Right lobe of liver (tissue), 4 donors: ENCODE data around the gene KLK11.

Source experiments
- POLR2A ChIP-seq: fragments of 450-650 bp; IDR thresholded peaks from one replicate; pipeline ENCODE4 v1.6.1; 2017; ENCODE audit warnings: antibody characterized with exemption, mild to moderate bottlenecking
- TF ChIP-seq, protein P1 (sequence below), 4 donors: fragments of 200-600 bp in 3 of 4; fragments of 450-650 bp in 1 of 4; IDR thresholded peaks; one replicate each; pipeline versions ENCODE4 v1.5.1 to v1.8.0; 2016 to 2022; ENCODE audit warnings: antibody characterized with exemption in 4 of 4, mild to moderate bottlenecking in 2 of 4
- donor health status: DM: no; HTN: no; CAD: no.
- donor health status: DM: no; HTN: no; CAD: no.
- donor health status: DM: no; HTN: yes; CAD: no.

DNA sequence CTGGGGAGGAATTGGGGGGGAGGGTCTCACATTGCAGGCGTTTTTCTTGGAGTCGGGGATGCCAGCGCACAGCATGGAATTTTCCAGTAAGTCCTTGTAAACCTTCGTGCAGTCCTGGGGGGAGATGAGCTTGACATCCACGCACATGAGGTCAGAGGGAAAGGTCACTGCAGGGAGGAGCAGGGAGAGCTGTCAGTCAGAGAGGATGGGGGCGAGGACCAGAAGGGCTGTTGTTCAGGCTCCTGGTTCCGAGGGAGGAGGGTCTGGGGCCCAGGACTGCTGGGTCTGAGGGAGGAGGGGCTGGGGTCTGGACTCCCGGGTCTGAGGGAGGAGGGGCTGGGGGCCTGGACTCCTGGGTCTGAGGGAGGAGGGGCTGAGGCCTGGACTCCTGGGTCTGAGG lies 46.7 kb downstream of the KLK11 start:
- TF ChIP-seq, protein P1, sequence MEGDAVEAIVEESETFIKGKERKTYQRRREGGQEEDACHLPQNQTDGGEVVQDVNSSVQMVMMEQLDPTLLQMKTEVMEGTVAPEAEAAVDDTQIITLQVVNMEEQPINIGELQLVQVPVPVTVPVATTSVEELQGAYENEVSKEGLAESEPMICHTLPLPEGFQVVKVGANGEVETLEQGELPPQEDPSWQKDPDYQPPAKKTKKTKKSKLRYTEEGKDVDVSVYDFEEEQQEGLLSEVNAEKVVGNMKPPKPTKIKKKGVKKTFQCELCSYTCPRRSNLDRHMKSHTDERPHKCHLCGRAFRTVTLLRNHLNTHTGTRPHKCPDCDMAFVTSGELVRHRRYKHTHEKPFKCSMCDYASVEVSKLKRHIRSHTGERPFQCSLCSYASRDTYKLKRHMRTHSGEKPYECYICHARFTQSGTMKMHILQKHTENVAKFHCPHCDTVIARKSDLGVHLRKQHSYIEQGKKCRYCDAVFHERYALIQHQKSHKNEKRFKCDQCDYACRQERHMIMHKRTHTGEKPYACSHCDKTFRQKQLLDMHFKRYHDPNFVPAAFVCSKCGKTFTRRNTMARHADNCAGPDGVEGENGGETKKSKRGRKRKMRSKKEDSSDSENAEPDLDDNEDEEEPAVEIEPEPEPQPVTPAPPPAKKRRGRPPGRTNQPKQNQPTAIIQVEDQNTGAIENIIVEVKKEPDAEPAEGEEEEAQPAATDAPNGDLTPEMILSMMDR (IDR thresholded peaks at IDR 0.05): no peak
- no peak for TF ChIP-seq POLR2A
